Activated T-helper 9 cell treated with anti-CD3 and anti-CD28 coated beads, Interleukin-2, amount 50 U/mL, for 16 hours (primary cell): ENCODE results near the gene GMPR2.
A peak's percentile ranks its signal among the peaks of the same experiment; 100 is the strongest.

ENCODE experiments used
- DNase-seq: peaks from one replicate; pipeline ENCODE4 v3.0.0-alpha.2; 2020; ENCODE audit warnings: low read depth

Gene GMPR2

GRCh38 chr14:24268225-24268624 lies 35.5 kb downstream of the GMPR2 start:
- DNase-seq = no peak

- no peak for DNase-seq
Measured at GRCh38 chr14:24269368-24269767, 36.6 kb downstream of the GMPR2 start.

- DNase-seq = no peak
Measured at GRCh38 chr14:24269910-24270536, 37.3 kb downstream of the GMPR2 start.

GRCh38 chr14:24270537-24271133 lies 37.9 kb downstream of the GMPR2 start:
- no peak for DNase-seq

- peak; percentile 85 for DNase-seq
Measured at GRCh38 chr14:24271134-24271833, 38.6 kb downstream of the GMPR2 start, which contains the start of gene RABGGTA. Gene RABGGTA, minus strand, starts transcription at chr14:24271597. Its CDS starts 482 bp downstream, at chr14:24271115.

GRCh38 chr14:24271834-24272263 lies 39.1 kb downstream of the GMPR2 start:
- DNase-seq = no peak

- DNase-seq = no peak
Measured at GRCh38 chr14:24272467-24272866, 39.7 kb downstream of the GMPR2 start.

- no peak for DNase-seq
Measured at GRCh38 chr14:24273422-24273998, 40.8 kb downstream of the GMPR2 start.

- peak; percentile 27 for DNase-seq
Measured at GRCh38 chr14:24274101-24274543, 41.4 kb downstream of the GMPR2 start.

- DNase-seq = no peak
Measured at GRCh38 chr14:24277071-24277470, 44.3 kb downstream of the GMPR2 start.

- DNase-seq = no peak
Measured at GRCh38 chr14:24277606-24278321, 45.0 kb downstream of the GMPR2 start.

GRCh38 chr14:24278424-24278823 lies 45.7 kb downstream of the GMPR2 start:
- DNase-seq = no peak

- peak; percentile 32 for DNase-seq
Measured at GRCh38 chr14:24279301-24280186, 46.8 kb downstream of the GMPR2 start.

GRCh38 chr14:24280797-24281460 lies 48.2 kb downstream of the GMPR2 start:
- no peak for DNase-seq

GRCh38 chr14:24281636-24282035 lies 48.9 kb downstream of the GMPR2 start:
- no peak for DNase-seq

GRCh38 chr14:24282736-24283135 lies 50.0 kb downstream of the GMPR2 start:
- DNase-seq = no peak

- no peak for DNase-seq
Measured at GRCh38 chr14:24283796-24284460, 51.2 kb downstream of the GMPR2 start.

GRCh38 chr14:24284501-24285035 lies 51.8 kb downstream of the GMPR2 start:
- no peak for DNase-seq

GRCh38 chr14:24285351-24285750 lies 52.6 kb downstream of the GMPR2 start:
- DNase-seq = no peak

GRCh38 chr14:24286996-24287395 lies 54.3 kb downstream of the GMPR2 start:
- no peak for DNase-seq
